ENCODE data around the gene RASL11B. TPM values are rescaled to one million over a fixed set of nuclear protein-coding genes. Genes with fewer than 3 reads are reported as not detected.

RASL11B gene
- total and polyA plus RNA-seq, 8 donors, result 0.83 to 6.4 (median 2.9) TPM; not detected in 1

DNA sequence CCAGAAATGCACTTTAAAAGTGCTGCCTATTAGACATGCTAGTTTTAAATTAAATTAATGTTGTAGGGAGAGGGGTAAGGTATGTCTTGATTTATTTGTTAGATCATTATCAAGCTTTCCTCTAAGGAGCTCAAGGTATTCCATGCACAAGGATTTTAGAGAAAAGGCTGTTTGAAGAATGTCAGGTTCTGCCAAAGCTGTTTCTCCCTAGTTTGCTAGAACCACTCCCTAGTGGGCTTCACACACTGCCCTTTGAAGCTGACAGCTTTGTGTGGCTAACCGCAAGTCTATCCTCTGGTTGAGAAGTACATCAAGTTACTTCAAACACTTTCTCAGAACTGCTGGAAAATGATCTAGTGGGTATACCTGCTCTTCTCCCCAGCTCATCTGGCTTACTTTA is 32.3 kb downstream of the RASL11B start:
- TF ChIP-seq POLR2A (IDR thresholded peaks at IDR 0.05) (no peak), EP300 (IDR thresholded peaks at IDR 0.05) (no peak), POLR2AphosphoS5 (IDR thresholded peaks at IDR 0.05) (no peak)
- TF ChIP-seq, protein P1, sequence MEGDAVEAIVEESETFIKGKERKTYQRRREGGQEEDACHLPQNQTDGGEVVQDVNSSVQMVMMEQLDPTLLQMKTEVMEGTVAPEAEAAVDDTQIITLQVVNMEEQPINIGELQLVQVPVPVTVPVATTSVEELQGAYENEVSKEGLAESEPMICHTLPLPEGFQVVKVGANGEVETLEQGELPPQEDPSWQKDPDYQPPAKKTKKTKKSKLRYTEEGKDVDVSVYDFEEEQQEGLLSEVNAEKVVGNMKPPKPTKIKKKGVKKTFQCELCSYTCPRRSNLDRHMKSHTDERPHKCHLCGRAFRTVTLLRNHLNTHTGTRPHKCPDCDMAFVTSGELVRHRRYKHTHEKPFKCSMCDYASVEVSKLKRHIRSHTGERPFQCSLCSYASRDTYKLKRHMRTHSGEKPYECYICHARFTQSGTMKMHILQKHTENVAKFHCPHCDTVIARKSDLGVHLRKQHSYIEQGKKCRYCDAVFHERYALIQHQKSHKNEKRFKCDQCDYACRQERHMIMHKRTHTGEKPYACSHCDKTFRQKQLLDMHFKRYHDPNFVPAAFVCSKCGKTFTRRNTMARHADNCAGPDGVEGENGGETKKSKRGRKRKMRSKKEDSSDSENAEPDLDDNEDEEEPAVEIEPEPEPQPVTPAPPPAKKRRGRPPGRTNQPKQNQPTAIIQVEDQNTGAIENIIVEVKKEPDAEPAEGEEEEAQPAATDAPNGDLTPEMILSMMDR (IDR thresholded peaks at IDR 0.05), result no peak
- WGBS, 5 donors, result 91 to 100% (median 96%) methylated on average over 1 of the region's 1 CpG
- H3K4me3 ChIP-seq, result no peak overlapping the region
- DNase-seq, result no peak
- H3K9me3 ChIP-seq, result no peaks in the 10 kb centered on the region
- no peak overlapping the region for H3K27ac ChIP-seq
- no peaks in the 10 kb centered on the region for H3K27me3 ChIP-seq
- intact Hi-C loops (cut with DNase I; ENCODE audit: low total_unique reads), result no loop called here
- no peaks in the 10 kb centered on the region for H3K4me1 ChIP-seq
- H3K36me3 ChIP-seq, result no peaks in the 10 kb centered on the region

GRCh38 chr4:52903273-52903672 is 41.2 kb downstream of the RASL11B start:
- WGBS, 5 donors, result 94 to 99% (median 97%) methylated on average over 4 of the region's 4 CpGs
- DNase-seq, result no peak
- intact Hi-C loops (cut with DNase I; ENCODE audit: low total_unique reads), result no loop called here
- Histone ChIP-seq H3K9me3 (peaks cover 0 to 5% (median 0%) of the 10 kb centered on the region in 4 donors), H3K4me1 (no peaks in the 10 kb centered on the region), H3K36me3 (peaks cover 0 to 16% (median 9%) of the 10 kb centered on the region in 4 donors), H3K27me3 (no peaks in the 10 kb centered on the region), H3K4me3 (no peak overlapping the region), H3K27ac (no peak overlapping the region)
- TF ChIP-seq POLR2A (IDR thresholded peaks at IDR 0.05) (no peak), POLR2AphosphoS5 (IDR thresholded peaks at IDR 0.05) (no peak), EP300 (IDR thresholded peaks at IDR 0.05) (no peak)
- TF ChIP-seq, protein P1 (IDR thresholded peaks at IDR 0.05), result no peak

- WGBS, 5 donors, result 83 to 92% (median 90%) methylated on average over 4 of the region's 4 CpGs
- Histone ChIP-seq H3K4me1 (no peaks in the 10 kb centered on the region), H3K27me3 (no peaks in the 10 kb centered on the region), H3K4me3 (no peak overlapping the region), H3K36me3 (peaks cover 0 to 16% (median 9%) of the 10 kb centered on the region in 4 donors), H3K9me3 (peaks cover 0 to 5% (median 0%) of the 10 kb centered on the region in 4 donors), H3K27ac (no peak overlapping the region)
- DNase-seq, result no peak
- TF ChIP-seq POLR2A (IDR thresholded peaks at IDR 0.05) (no peak), EP300 (IDR thresholded peaks at IDR 0.05) (no peak), POLR2AphosphoS5 (IDR thresholded peaks at IDR 0.05) (no peak)
- TF ChIP-seq, protein P1 (IDR thresholded peaks at IDR 0.05), result no peak
- intact Hi-C loops (cut with DNase I; ENCODE audit: low total_unique reads), result no loop called here
These were observed 42.3 kb downstream of the RASL11B start for GRCh38 chr4:52904421-52904820.

GRCh38 chr4:52907510-52907909 is 45.4 kb downstream of the RASL11B start:
- Histone ChIP-seq H3K36me3 (peaks cover 0 to 10% (median 5%) of the 10 kb centered on the region in 4 donors), H3K4me1 (peaks cover 0 to 10% (median 2%) of the 10 kb centered on the region in 4 donors), H3K9me3 (no peaks in the 10 kb centered on the region), H3K27me3 (no peaks in the 10 kb centered on the region), H3K4me3 (no peak overlapping the region), H3K27ac (no peak overlapping the region)
- DNase-seq, result no peak
- intact Hi-C loops (cut with DNase I; ENCODE audit: low total_unique reads), result no loop called here
- TF ChIP-seq, protein P1 (IDR thresholded peaks at IDR 0.05), result no peak
- no peak for TF ChIP-seq POLR2A (IDR thresholded peaks at IDR 0.05)
- TF ChIP-seq POLR2AphosphoS5 (IDR thresholded peaks at IDR 0.05), result no peak
- 79 to 88% (median 81%) methylated on average over 2 of the region's 2 CpGs for WGBS, 5 donors
